Hematopoietic multipotent progenitor cell treated with erythropoietin and hydrocortisone succinate and interleukin-3 and kit ligand, for 6 days (in vitro differentiated cells): Measurements from ENCODE around the gene SPEG.

Source experiments
- DNase-seq: peaks from one replicate; pipeline ENCODE4 v3.0.0-alpha.2; 2015

SPEG gene

DNA sequence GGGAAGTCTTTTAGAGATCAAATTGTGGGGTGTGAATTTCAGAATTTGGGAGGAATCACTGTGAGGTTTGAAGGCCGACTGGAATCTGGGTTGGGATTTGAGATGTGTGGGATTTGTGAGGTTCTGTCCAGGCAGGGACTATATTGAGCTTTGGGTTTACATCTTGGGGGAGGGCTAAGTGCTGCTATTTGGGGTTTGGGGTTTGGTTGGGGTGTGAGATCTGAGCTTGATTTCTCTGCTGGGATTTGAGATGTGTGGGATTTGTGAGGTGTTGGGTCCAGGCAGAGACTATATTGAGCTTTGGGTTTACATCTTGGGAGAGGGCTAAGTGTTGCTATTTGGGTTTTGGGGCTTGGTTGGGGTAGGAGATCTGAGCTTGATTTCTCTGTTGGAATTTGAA is 64.9 kb downstream of the SPEG start:
- DNase-seq = no peak

DNA sequence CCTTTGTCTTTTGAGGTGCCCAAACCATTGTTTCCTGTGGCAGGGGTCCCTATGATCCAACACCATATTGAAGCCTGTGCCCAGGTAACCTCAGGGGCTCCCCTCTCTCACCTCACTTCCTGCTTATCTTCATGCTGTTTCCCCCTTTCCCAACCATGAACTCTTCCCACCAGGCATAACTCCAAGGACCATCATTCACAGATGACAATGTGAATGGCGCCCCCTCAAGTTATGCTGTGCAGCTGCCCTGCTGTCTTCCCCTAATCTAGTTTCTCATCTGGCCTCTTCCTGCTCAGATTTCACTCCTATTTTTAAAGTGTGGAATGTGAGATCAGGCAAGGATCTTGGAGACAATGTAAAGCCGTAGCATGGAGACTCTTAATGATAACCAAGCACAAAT is 65.5 kb downstream of the SPEG start:
- DNase-seq = no peak

DNA sequence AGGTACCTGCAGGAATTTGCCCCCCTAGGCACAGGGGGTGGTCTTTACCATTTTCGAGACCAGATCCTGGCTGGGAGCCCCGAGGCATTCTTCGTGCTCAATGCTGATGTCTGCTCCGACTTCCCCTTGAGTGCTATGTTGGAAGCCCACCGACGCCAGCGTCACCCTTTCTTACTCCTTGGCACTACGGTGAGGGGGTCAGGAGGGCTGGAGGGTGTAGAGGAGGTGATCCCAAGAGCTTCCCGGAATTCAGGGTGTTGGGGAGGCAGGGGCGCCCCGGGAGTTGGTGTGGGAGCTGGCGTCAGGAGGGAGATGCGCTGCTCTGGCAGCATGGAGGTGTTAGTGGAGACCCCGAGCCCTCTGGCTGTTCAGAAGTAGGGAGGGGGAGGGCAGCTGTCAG is 67.2 kb downstream of the SPEG start:
- DNase-seq = no peak

DNA sequence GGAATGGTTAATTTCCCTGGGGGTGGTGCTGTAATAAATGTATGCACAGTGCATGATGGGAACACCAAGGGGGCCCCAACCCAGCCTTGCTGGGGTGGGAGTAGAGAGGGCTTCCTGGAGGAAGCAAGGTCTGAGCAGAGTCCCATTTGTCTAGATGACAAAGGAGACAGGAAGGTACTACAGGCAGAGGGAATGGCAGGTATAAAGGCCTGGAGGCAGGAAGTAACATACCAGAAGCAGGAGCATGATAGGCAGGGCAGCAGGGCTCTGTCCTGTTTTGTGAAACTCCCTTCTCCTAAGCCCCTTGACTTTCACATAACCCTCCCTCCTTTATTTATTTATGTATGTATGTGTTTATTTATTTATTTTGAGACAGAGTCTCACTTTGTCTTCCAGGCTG is 68.0 kb downstream of the SPEG start:
- DNase-seq = no peak

DNA sequence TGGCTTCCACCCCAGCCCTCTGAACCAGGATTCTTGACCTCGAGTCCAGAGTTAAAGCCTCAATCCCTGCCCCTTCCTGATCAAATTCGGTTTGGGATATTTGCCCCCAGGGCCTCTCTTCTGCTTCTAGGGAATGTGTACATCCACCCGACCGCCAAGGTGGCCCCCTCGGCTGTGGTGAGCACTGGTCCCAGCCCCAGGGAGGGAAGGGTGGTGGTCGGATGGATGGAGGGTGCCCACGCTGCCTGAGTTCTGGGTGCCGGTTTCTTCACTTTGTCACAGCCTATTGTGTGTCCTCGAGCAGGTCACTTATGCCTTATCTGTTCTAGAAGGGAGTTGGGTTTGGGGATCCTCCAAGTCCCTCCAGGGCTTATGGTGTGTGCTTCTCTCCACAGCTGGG is 70.9 kb downstream of the SPEG start:
- DNase-seq = no peak

DNA sequence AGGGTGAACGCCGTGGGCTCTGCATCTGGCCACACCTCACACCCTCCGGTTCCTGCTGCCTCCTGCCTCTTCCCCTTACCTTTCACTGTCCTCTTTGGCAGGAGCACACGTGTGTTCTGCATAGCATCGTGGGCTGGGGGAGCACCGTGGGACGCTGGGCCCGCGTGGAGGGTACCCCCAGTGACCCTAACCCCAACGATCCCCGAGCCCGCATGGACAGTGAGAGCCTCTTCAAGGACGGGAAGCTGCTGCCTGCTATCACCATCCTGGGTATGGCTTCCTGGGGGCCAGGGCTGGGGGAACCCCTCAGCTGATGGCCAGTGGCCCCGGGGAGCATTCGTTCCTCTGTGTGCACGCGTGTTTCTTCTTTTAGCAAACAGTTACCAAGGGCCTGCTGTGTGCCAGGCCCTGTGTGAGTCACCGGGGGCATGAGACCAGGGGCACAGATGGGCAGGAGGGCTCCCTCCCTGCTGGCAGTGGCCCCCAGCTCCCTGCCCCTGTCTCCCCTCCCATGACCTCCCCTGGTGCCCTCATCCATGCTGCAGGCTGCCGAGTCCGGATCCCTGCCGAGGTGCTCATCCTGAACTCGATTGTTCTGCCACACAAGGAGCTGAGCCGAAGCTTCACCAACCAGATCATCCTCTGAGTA is 71.6 kb downstream of the SPEG start:
- no peak for DNase-seq

DNA sequence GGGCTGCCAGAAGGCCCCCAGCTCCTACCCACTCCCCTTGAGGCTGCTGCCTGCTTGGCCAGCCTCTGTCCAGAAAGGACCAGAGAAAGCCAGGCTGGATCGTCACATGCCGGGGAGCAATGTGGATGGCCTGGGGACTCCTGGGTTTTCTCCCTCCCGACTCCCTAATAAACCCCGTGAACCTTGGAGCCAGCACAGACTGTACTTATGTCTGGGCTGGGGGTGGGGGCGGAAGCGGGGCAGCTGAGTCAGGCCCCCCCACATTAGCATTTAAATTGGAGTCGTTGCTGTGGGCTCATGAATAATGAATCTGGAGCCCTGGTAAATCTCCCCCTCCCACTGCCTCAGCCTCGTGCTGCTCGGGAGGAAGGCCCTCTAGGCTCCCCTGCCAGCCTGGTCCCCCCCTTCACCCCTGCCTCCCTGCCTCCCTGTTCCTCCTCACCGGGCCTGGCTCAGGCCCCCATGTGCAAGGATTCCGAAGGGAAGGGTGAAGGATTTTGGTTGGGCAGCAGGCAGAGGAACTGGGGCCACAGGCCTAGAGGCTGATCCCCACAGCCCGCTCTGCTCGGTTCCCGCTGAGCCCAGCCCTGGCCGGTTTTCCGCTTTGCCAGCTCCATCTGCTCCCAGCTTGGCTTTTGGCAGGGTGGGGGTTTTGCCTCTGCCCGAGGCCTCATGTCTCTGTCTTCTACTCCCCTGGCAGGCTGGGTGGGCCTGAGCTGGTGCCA is 72.3 kb downstream of the SPEG start:
- no peak for DNase-seq

DNA sequence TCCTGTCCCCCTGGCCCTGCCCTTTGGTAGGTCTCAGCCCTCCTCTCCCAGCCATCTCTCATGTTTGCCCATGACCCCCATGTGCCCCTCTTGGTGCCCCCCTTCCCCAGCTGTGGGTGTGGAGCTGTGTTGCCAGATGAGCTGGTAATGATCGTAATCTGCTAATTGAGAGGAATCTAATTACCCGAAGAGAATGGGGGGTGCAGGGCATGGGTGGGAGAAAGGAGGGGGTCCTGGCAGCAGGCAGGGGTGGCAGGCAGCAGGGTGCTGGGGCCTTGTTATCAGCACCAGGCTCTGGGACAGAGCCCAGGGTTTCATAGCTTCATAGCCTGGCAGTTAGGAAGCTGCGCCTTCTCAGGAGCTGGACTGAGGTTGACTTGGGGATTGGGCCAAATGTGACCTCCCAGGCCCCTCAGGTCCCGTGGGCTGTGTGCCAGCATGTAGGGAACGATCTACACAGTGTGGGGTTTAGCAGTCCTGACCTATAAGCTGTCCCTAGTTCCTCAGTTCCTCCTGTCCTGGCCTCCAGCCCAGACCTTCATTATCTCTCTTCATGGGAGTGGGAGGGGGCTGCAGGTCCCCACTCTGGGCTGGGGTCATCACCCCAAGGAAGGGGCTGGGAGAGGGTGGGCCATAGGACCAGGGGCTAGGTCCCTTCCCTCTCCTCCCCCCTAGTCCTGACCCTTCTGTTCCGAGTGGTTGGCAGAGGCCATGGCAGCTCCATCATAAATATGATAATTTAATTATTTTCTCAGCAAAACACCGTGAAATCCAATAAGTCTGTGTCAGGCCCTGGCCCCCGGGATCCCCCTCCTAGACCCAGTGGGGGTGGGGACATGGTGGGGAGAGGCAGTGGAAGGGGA is 73.2 kb downstream of the SPEG start:
- peak; percentile 75 for DNase-seq

DNA sequence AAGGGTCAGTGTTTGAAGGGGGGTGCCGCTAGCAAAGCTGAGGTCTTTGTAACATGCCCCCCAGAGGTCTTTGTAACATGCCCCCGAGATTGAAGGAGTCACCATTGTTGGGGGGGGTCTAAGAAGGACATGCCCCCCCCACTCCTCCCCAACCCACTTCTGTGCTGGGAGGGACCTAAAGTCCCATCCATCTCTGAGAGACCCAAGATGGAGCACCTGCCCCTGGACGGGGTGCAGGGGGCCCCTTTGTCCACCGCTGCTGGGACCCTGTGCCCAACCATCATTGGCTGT is 73.7 kb downstream of the SPEG start:
- DNase-seq = no peak

DNA sequence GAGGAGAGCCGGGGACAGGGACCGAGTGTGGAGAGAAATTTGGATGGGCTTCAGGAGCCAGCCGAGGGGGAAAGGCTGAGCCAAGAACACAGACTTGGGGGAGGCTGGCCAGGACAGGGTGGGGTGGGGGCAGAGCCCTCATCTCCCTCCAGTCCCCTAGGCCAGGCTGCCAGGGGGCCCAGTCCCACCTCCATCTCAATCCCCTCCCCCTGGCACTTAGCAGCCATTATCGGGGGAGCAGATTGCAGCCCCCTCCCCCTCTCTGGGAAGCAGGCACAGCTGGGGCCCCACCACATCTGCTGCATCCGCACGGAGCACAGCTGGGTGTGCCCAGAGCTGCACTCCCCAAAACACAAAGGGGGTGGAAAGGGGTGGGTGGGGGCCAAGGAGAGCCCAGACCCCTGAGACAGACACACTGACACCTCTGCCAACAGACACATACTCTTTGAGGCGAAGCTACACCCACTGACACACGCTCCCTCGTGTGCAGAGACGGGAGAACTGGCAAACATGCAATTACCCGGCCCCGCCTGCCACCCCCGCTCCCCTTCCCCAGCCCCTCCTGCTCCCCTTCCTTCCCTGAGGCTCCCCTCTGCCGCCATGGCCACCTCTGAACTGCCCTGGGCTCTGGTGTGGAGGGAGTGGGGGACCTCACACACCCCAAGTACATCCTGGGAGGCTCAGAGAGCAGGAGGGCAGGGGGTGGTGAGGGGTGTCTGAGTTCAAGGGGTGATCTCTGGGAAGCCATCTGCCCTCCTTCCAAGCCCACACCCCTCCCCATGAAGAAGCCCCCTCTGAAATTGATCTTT is 74.5 kb downstream of the SPEG start:
- peak; percentile 59 for DNase-seq

DNA sequence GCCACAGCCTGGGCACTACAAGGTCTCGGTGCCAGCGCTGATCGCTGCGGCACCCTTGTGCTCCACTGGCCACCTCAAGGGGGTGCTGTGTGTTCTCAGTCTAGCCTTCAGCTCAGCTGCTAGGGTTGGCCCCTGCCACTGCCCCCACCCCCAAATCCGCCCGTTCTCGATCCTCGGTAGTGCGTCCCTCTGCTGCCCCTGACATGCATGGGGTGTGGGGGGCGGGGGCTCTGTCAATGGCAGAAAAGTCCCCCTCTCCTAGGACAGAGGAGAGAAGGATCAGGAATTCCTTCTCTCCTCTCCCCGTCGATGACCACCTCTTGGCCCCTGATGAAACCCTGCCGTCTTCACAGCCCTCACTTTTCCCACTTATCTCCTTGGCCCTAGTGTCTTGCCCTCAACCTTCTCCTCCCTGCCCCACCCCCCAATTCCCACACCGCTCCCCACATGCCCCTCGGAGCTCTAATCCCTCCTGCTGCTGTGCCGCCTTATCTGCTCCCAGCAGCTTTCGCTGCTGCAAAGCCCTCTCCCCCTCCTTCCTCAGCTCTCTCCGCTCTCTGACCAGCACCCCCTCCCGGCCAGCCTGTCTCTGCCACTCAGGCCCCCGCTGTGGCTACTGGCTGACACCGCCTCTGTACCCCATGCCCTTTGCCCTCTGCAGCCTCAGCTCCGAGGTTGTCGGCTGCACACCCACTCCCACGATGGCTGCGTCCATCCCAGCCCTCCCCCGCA is 75.3 kb downstream of the SPEG start:
- peak; percentile 95 for DNase-seq

DNA sequence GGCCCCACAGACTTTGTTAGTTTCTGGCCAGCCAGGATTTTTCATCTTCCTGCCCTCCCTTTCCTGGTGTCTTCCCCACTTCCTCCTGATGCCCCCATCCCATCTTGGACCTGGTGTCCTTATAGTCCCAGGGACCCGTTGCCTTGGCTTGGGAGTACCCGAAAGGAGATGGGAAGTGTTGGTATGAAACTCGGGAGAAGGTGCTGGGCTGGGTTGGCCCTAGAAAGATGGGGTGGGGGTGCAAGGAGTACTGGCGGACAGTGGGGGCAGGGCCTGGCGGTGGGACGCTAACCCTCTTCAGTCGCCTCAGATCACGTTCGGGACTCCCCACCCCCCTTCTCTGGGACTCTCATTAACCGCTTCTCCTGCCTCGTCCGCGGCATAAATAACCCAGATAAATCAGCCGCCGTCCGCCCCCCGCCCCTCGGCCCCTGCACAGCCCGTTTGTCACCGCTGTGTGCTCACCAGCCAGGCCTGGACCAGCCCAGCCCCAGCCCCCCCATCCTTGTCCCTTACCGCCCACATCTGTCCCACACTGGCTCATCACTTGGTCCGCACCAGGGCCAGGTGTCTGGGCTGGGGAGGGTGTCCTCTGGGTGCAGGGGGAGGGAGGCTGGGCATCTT is 76.0 kb downstream of the SPEG start:
- DNase-seq = peak; percentile 35

DNA sequence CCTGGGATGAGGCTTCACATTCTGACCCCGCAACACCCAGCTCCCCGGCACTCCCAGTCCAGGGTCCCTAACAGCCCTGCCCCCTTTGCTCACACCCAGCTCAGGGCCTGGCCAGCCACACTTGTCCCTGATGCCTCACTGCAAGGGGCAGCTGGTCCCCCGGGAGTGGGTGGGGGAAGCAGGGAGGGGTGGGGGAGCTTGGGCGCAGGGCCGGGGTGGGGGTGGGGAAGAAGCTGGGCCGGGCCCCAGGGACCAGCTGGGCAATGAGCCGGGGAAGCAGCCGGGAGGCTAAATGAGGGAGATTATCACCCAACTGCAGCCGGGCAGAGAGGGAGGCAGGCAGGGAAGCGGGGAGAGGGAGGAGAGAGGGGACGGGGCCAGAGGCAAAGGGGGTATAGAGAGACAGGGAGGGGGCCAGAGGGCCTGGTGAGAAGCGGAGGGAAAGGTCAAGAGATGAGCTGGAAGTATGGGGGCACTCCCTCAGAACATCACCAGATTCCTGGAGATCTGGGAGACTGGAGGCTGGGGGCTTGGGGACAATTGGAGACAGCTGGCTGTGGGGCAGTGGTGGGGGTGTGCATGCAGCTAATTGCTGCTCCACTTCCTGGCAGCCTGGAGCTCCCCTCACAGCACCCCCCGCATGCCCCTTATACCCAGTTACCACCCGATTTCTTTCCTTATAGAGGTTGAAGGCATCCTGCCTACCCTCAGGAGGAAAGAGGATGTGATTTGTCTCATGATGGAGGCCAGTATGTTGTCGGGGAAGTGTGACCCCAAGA is 77.1 kb downstream of the SPEG start:
- peak; percentile 78 for DNase-seq

DNA sequence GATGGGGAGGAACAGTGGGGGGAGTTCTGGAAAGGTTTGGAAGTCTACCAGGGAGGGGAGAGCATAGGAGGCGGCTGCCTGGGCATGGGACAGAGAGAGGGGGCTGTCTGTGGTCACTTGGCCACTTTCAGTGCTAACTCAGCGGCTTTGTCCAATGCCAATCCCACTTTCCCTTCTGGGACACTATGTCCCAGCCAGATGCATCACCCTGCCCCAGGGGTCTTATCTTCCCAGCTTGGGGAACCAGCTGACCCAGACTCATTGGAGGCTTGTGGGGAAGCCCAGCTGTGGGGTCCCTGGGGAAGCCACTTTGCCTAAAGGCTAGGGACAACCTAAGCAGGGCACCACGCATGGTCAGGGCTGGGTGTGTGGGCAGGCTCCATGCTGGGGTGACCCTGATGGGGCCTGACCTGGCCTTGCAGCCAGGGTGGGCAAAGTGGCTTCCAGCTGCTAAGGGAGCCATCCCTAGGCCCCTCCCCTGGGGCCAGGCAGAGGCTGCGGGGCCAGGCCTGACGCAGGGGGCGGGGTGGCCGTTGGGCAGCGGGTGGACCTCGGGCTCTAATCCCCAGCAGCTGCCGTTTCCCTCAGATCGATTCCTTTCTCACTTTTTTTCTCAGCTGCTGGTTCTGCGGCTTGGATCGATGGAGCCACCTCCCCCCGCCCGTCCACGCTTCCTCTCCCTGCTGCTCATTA is 78.0 kb downstream of the SPEG start:
- no peak for DNase-seq

DNA sequence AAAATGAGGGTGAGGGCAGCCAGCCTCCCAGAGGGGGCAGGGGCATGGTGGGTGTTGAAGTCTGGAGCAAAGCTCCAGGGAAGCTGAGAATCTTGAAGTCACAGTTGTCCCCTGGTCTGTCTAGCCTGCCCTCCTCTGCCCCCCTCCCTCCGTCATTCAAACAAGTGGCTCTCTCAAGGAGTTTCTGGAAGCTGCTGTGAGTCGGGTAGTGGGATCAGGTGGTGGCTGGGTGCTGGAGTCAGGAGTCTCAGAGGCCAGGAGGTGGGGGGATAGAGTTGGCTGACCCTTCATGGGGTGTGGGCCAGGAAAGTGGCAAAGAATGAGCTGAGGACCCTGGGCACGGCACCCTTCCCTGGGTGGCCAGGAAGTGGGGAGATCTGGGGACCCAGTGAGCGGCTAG is 79.1 kb downstream of the SPEG start:
- peak; percentile 46 for DNase-seq

DNA sequence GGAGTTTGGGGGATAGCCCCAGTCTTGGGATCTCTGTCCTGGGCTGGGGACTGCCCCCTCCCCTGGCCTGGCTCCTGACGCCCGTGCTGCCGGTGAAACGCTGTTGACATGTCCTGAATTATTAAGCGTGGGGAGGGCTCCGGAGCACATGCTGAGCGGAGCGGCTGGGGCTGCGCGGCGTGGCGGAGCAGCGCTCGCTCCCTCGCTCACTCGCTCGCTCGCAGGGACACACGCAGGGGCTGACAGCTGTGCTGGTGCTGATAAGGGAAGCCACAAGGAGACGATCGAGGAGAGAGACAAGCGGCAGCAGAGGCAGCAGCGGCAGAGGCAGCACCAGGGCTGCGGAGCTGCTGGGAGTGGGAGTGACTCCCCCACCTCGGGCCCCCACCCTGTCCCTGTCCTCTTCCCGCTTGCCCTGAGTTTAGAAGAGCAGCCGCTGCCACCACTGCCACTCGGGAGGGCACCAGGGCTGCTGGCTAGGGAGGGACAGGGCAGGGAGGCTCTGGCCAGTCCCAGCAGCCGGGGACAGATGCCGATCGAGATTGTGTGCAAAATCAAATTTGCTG is 79.6 kb downstream of the SPEG start, which contains the start of gene ASIC4:
TSS of gene ASIC4 (plus strand) at position 287 of the 566 bp plus-strand sequence. CDS start at position 530, 243 bp downstream.
- peak; percentile 95 for DNase-seq

DNA sequence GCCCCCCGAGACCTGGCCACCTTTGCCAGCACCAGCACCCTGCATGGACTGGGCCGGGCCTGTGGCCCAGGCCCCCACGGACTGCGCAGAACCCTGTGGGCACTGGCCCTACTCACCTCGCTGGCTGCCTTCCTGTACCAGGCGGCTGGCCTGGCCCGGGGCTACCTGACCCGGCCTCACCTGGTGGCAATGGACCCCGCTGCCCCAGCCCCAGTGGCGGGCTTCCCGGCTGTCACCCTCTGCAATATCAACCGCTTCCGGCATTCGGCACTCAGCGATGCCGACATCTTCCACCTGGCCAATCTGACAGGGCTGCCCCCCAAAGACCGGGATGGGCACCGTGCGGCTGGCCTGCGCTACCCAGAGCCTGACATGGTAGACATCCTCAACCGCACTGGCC is 80.2 kb downstream of the SPEG start:
- DNase-seq = no peak

DNA sequence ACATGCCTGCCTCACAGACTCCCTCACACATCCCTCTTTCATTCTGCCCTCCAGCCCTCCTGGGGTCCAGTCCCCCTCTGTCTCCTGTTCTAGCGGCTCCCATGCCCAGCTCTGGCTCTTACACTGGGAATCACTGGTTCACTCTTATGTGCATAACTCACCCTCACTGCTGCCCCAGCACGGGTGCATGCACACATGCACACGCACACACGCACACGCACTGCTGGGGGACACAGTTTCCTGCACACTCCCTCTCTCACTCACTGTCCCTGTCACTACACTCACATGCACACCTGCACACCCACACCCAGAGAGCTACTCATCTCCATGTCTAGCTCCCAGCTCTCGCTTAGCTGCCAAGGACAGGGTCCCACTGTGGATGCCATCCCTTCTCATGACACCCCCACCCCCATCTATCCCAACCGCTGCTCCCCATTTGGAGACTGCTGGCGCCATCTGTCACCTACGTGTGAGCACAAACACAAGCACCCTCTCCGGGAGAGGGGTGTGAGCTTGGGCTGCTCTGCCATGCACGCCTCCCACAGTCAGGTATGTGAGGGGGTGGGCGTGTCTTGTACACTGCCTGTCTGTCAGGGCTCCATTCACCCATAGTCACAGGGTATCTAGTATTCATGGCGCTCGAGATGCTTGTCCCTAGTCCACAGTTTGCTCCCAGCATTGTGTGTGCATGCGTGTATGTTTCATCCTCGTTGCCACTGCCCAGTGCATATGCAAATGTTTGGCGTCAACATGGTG is 81.4 kb downstream of the SPEG start:
- DNase-seq = no peak

DNA sequence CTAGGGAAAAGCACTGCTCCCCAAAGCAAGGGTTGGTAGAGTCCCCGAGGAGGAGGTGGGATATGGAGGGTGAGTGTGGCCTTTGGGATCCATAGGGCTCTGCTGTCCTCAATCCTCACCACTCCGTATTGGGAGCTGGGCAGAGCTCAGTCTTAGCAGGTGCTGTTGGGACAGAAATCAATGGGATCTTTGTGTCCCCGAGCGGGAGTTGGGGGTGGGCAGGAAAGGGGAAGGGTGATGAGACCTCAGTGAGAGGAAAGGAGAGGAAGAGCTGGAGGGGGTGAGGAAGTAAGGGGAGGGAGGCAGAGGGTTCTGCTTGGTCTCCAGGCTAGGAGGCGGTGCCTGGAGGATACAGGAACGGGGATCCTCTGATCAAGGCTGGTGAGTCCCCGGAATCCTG is 82.2 kb downstream of the SPEG start:
- DNase-seq = no peak
